GM19463 (cell line): ENCODE results near the gene RUVBL2.
"Not testable (repeated sequence)": the region's sequence is repeated elsewhere in the genome, so short reads cannot be mapped to it uniquely, and the experiment has no call there.

Source experiments
- ATAC-seq: cut with Tn5 transposase; IDR thresholded peaks from one replicate; pipeline ENCODE4 v1.9.1; 2021; ENCODE audit warnings: mild to moderate bottlenecking, moderate library complexity; ENCODE audit not compliant: unreplicated experiment

The RUVBL2 gene

DNA sequence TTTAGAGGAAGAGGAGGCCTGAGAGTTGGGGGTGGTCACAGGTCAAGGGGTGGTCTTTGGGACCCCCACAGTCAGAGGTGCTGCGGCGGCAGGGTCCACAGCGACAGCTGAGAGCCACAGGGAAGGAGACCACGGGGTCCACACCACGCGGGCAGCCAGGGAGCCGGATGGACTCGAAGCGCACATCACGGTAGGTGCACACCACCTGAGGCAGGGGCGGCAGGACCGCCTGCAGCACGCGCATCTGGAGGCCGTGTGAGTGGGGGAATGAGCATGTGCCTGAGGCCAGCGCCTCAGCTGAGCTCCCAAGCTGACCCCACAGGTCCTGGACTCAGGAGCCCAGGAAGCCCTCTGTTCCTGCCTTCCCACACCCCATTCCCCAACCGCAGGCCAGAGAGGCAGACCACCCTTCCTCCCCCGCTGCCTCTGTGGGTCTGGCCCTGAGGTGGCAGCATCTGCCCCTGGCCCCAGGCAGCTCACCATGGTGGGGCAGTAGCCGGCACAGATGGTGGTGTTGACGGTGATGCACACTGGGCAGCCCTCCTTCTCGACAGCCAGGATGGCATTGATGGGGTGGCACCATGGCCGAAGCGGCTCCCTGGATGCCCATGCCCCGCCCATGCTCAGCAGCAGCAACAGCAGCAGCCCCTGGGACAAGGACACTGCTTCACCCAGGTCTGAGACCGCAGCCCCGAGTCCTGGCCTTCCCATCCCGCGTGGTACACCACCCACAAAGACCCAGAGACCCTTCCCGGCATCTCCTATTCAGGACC lies 22.6 kb downstream of the RUVBL2 start:
- no peak for ATAC-seq

DNA sequence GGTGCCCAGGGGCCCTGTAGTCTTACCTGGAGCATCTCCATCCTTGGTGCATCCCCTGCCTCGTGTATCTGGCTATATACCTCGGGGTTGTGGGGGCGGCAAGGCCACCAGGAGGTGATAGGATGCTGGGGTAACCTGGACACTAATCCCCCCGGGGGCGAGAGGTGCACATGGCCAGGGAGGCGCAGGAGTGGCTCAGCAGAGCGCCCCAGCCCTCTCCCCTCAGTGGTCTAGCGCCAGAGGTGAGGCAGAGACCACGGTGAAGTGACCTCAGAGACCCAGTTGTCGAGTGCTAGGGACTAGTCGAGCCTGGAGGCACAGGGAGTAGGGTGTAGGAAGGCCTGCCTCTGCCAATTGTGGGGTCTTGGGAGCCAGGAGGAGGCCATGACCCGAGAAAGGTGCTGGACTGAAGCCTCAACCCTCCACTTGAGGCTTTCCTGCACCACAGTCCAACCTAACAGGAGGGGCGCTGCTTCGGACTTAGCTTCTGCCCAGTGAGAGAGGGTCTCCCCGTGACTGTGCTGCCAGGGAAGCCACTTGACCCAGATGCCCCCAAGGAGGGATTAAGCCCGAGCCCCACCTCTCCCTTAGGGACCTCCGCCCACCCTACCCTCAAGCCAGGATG lies 23.5 kb downstream of the RUVBL2 start, which contains the start of gene LHB:
Gene LHB, minus strand, starts transcription at position 51 of the 625 bp plus-strand sequence. Its CDS starts 10 bp downstream, at position 41.
- no peak for ATAC-seq

DNA sequence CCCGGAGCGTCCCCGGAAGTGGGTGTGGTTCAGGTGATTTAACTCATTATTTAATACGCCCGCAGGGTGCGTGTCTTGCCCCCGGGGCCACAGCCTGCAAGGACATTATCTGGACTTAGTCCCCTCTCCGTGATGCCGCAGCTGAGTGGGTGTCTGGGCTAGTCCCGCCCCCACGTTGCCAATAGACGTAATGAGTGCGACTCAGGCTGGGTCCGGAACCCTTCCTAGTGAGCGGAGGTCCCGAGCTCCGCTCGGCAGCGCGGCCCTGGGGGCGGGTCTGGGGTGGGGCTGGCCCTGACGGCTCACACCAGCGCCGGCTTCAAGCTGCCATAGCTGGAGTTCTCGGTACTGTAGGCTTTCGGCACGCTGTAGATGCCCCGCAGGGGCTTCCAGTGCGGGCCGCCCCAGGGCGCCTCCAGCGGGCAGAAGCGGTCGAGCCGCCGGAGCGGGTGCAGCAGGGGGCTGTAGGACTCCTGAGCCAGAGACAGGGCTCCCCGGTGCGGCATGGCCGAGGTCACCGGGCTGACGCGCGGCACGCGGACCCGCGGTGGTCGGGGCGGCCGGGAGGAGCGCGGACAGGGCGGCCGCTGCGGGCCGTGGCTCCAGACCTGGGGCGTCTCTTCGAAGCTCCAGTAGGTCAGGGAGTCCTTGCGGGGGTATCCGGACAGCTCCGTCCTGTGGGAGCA lies 24.1 kb downstream of the RUVBL2 start:
- peak; percentile 48 for ATAC-seq

DNA sequence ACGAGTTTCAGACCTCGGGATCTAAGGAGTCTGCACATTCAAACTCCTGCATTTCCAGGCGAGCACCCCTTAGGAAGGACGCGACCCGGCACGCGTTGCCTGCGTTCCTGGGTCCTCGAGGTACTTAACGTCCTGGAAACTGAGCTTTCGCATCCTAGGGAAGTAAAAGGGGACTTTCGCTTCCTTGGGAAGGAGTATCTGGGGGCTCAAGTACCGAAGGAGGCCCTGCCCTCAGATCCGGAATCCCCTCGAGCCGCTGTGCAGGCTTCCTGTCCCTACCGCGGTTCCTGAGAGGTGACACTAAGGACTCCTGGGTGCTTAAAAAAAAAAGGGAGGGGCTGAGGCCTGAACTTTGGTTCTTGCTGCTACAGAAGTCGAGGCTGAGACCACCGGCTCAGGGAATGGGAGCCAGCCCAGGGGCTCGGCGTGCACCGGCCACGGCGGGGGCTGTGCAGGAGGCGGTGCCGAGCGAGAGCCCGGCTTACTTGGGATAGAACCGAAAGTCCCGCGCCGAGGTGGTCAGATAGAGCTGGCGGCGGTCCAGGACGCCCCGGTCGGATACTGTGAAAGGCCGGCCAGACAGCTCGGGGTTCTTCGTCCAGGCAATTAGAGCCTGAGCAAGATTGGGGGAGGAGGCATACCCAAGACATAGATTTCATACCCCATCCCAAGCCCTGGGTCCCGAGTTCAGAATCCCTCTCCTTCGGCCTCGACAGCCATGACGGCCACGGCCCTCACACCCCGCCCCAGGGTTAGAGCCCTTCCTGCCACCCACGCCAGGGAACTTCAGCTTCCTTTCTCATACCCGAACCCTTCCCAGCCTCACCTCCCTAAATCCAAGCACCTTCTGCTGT lies 24.9 kb downstream of the RUVBL2 start:
- ATAC-seq: not testable (repeated sequence)

DNA sequence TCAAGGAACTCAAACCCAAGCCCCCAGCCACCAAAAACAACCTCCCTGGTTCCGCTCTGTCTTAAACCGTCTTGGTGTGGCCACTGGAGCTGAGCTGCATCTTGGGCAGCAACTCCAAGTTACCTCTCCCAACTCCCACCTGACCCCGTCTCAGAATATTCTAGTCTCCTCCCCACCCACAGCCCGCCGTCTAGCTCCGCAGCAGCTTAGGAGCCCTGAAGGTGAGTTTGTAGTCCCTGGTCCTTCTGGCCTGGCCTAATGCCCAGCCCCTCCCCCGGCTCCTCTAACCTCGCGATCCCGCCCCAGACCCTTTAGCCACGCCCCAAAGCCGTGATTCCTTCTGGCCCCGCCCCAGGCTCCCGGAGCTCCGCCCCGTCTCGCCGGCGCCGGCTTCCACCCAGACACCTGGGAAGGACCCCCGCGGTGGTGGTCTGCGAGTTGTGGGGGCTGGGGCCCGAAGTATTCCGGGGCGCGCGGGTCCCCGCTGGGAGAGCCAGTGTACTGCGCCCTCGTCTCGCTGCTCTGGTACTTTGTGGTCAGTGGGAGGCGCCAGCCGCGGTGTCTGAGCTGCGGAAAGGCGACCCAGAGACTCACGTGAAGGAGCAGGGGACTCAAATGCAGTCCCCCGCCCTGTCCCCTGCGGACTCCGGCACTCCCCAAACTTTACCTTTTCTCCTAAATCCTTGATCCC lies 25.7 kb downstream of the RUVBL2 start:
- ATAC-seq: no peak

DNA sequence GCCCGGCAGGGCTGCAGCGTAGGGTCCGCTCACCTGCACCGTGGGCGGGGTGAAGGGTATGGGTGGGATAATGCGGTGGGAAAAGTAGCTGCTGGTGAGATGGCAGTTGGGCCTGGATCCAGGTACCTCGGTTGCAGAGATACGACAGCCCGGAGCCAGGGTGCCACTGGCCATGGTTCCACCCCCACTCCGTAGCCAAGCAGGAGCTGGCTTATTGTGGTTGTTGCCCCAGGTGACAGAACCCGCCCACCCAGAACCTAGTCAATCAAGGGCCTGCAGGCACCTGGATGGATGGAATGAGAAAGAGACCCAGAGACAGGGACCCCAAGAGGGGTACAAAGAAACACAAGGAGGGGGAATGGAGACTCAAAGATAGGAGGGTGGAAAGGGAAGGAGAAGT lies 26.7 kb downstream of the RUVBL2 start:
- ATAC-seq: no peak

DNA sequence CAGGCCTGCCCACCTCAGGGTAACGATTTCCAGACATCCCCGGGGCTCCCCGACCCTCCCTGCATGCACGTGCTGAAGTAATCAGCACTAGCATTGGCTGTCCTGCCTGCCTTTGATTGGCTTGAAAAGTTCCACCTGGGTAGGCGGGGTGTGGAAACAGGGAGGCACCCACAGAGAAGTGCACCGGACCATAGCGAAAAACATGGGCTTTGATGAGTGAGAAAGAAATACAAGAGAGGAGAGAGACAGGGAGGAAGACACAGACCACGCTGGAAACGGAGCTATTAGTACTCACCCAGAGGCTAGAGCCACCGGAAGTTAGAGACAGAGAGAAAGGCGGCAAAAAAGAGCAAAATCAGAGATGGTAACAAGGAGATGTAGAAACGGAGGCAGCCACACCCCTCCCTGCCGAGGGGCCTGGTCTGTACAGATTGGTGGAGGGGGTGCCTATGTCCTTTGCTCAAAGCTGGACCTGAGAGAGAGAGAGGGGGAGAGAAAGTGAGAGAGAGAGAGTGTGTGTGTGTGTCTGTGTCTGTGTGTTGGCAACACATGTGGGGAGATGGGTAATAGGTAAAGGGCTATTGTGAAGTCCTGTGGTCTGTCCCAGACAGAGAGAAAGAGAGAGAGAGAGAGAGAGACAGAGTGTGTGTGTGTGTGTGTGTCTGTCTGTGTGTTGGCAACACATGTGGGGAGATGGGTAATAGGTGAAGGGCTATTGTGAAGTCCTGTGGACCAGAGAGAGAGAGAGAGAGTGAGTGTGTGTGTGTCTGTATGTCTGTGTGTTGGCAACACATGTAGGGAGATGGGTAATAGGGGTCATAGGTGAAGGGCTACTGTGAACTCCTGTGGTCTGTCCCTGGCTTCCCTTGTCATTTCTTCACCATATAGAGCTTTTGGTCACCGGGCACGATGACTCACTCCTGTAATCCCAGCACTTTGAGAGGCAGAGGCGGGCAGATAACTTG lies 27.5 kb downstream of the RUVBL2 start:
- ATAC-seq: no peak

DNA sequence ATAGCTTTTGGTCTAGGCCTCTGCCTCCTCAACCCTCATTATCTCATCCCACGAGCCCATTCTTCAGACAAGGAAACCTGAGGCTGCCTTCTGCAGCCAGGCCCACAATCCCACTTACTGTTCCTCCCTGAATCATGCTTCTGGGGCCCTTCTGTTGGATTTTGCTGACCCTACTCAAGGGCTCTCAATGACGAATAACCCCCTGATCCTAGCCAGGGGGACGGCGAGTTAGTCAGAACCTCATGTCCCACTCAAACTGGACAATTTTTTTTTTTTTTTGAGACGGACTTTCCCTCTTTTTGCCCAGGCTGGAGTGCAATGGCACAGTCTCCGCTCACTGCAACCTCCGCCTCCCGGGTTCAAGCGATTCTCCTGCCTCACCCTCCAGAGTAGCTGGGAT lies 28.4 kb downstream of the RUVBL2 start:
- no peak for ATAC-seq

DNA sequence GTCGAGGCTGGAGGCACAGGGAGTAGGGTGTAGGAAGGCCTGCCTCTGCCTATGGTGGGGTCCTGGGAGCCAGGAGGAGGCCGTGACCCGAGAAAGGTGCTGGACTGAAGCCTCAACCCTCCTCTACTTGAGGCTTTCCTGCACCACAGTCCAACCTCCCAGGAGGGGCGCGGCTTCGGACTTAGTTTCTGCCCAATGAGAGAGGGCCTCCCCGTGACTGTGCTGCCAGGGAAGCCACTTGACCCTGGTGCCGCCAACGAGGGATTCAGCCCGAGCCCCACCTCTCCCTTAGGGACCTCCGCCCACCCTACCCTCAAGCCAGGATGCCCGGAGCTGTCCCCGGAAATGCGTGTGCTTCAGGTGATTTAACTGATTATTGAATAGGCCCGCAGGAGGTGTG lies 30.5 kb downstream of the RUVBL2 start, which contains the start of gene CGB3:
Gene CGB3, minus strand, starts transcription at position 101 of the 400 bp plus-strand sequence. CDS start 362 bp downstream, outside the sequence.
- not testable (repeated sequence) for ATAC-seq

DNA sequence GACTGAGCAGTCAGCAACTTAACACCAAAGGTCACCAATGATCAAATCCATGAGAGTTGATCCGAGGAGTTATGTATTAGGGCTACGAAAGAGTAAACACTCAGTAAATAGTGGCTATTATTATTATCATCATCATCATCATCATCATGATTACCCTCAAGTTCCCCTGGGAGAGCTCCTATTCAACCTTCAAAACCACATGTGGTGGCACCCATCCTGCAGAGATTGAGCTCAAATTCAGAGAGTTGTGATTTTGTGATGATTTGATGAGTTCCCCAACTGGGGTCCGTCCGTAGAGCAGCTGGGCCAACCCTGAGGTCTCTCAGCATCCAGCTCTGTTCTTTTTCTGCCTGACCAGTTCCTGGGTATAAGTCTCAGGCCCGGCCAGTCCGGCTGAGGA lies 31.4 kb downstream of the RUVBL2 start:
- not testable (repeated sequence) for ATAC-seq

DNA sequence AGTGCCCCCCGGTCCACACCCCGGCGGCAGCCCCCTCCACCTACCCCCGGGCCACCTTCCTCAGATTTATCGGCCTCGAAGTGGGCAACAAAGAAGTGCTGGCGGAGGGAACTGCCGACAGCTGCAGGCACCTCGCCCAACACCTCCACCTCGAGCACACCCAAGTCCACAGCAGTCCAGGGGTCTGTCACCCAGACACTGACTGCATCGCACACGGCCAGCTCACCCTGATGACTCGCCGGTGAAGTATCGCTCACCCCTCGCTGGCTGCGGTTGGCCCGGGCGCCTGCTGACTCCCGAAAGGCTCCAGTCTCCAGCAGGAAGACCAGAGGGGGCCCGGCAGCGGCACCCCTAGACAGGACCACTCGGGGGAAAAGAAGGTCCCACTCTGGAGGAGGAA lies 31.9 kb downstream of the RUVBL2 start:
- ATAC-seq: not testable (repeated sequence)

DNA sequence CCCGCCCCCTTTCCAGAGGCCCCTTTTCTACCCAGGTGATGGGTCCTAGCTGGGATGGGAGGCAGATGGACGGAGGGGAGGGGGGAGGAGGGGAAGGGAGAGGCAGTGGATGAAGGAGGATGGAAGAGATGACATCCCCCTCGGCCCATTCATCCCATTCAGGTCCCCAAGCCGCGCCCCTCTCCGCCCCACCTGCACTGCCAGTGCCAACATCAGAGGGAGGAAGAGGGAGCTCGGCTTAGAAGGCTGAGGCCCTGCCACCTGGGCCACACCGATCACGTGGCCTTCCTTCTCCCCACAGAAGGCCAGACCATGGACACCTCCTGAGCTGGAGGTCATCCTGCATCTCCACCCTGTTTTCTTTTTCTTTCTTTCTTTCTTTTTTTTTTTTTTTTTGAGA lies 35.0 kb downstream of the RUVBL2 start:
- not testable (repeated sequence) for ATAC-seq

DNA sequence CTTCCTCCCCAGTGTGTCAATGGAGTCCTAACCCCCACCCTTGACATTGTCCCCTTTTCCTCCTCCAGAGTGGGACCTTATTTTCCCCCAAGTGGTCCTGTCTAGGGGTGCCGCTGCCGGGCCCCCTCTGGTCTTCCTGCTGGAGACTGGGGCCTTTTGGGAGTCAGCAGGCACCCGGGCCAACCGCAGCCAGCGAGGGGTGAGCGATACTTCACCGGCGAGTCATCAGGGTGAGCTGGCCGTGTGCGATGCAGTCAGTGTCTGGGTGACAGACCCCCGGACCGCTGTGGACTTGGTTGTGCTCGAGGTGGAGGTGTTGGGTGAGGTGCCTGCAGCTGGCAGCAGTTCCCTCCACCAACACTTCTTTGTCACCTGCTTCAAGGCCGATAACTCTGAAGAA lies 36.1 kb downstream of the RUVBL2 start:
- not testable (repeated sequence) for ATAC-seq

DNA sequence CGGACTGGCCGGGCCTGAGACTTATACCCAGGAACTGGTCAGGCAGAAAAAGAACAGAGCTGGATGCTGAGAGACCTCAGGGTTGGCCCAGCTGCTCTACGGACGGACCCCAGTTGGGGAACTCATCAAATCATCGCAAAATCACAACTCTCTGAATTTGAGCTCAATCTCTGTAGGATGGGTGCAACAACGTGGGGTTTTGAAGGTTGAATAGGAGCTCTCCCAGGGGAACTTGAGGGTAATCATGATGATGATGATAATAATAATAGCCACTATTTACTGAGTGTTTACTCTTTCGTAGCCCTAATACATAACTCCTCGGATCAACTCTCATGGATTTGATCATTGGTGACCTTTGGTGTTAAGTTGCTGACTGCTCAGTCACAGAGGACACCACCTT lies 36.6 kb downstream of the RUVBL2 start:
- ATAC-seq: not testable (repeated sequence)

DNA sequence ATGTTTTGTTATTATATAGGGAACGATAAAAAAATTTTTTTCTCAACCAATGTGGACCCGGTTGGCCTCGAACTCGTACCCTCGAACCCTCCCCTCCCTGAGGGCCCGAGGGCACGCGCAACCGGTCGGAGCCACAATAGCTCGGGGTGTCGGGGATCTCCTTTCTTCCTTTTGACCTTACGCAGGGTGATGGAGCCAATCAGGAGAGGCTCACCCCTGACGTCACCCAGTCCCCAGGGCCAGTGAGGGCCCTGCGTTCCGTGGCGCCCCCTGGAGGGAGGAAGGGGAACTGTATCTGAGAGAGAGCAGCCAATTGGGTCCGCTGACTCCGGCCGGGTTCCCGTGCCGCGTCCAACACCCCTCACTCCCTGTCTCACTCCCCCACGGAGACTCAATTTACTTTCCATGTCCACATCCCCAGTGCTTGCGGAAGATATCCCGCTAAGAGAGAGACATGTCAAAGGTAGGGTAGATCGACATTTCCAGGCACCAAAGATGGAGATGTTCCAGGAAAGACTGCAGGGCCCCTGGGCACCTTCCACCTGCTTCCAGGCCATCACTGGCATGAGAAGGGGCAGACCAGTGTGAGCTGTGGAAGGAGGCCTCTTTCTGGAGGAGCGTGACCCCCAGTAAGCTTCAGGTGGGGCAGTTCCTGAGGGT lies 38.1 kb downstream of the RUVBL2 start, which contains the start of gene CGB2:
Gene CGB2, plus strand, starts transcription at position 249 of the 660 bp plus-strand sequence. Its CDS starts 206 bp downstream, at position 455.
- not testable (repeated sequence) for ATAC-seq

DNA sequence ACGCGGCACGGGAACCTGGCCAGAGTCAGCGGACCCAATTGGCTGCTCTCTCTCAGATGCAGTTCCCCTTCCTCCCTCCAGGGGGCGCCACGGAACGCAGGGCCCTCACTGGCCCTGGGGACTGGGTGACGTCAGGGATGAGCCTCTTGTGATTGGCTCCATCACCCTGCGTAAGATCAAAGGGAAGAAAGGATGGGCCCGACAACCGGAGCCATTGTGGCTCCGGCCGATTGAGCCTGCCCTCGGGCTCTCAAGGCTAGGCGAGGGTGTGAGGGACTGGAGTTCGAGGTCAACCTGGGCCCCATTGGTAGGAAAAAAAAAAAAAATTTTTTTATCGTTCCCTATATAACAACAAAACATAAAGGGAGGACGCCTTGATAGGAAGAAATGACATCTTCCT lies 43.1 kb downstream of the RUVBL2 start, which contains the start of gene CGB1:
Gene CGB1, minus strand, starts transcription at position 81 of the 400 bp plus-strand sequence. CDS start 184 bp downstream, outside the sequence.
- not testable (repeated sequence) for ATAC-seq

DNA sequence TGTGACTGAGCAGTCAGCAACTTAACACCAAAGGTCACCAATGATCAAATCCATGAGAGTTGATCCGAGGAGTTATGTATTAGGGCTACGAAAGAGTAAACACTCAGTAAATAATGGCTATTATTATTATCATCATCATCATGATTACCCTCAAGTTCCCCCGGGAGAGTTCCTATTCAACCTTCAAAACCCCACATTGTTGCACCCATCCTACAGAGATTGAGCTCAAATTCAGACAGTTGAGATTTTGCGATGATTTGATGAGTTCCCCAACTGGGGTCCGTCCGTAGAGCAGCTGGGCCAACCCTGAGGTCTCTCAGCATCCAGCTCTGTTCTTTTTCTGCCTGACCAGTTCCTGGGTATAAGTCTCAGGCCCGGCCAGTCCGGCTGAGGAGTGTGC lies 44.4 kb downstream of the RUVBL2 start:
- not testable (repeated sequence) for ATAC-seq
